H1 (cell line): ENCODE results near the gene SCYGR7. TPM values are rescaled to one million over a fixed set of nuclear protein-coding genes. Genes with fewer than 3 reads are reported as not detected.

Source experiments
- CTCF ChIA-PET: fragments of 300-600 bp; sonication (Branson Sonifier 250); formaldehyde crosslinking; loops from one replicate; lab custom pipeline; 2021; ENCODE audit not compliant: partially characterized antibody; lab: Charles Lee
- POLR2A ChIA-PET: fragments of 300-600 bp; sonication (Branson Sonifier 250); formaldehyde crosslinking; loops from one replicate; lab custom pipeline; 2021; ENCODE audit warnings: inconsistent platforms; ENCODE audit not compliant: partially characterized antibody; lab: Charles Lee
- DNase-seq, 2 experiments: peaks; one replicate each; pipeline versions ENCODE4 v3.0.0 to v3.0.0-alpha.2; 2010 to 2022; ENCODE audit warnings: low spot score in 2 of 2, low read depth in 1 of 2, mixed read lengths in 1 of 2
- FAIRE-seq: peaks from 2 replicates; lab custom pipeline; 2011; peaks lifted over from hg19 to GRCh38; lab: Jason Lieb, UNC
- H2AFZ ChIP-seq: 2 replicates; pipeline ENCODE4 v1.8.1; 2012; ENCODE audit warnings: low read length, inconsistent platforms
- H2AK5ac ChIP-seq: 2 replicates; pipeline ENCODE4 v1.6.1; 2013; ENCODE audit warnings: low read depth, low read length
- H2BK120ac ChIP-seq: replicated peaks from 2 replicates; pipeline ENCODE3; 2013; ENCODE audit warnings: low read depth, low read length, inconsistent platforms
- H2BK12ac ChIP-seq: 2 replicates; pipeline ENCODE4 v1.6.1; 2013; ENCODE audit warnings: low read depth, low read length
- H2BK15ac ChIP-seq: 2 replicates; pipeline ENCODE4 v1.6.1; 2013; ENCODE audit warnings: low read length
- H2BK20ac ChIP-seq: 2 replicates; pipeline ENCODE4 v1.6.1; 2013; ENCODE audit warnings: low read length
- H2BK5ac ChIP-seq: 2 replicates; pipeline ENCODE4 v1.6.1; 2013; ENCODE audit warnings: low read depth, low read length
- H3K14ac ChIP-seq: 2 replicates; pipeline ENCODE4 v1.6.1; 2013; ENCODE audit warnings: inconsistent platforms; ENCODE audit not compliant: insufficient read length
- H3K18ac ChIP-seq: 2 replicates; pipeline ENCODE4 v1.6.1; 2013; ENCODE audit warnings: low read length; ENCODE audit errors: extremely low read depth
- H3K23ac ChIP-seq: 2 replicates; pipeline ENCODE4 v1.6.1; 2013; ENCODE audit warnings: inconsistent platforms; ENCODE audit not compliant: insufficient read length
- H3K23me2 ChIP-seq: 2 replicates; pipeline ENCODE4 v1.6.1; 2013; ENCODE audit warnings: low read depth, low read length
- H3K27ac ChIP-seq: 2 replicates; pipeline ENCODE4 v1.6.1; 2011; ENCODE audit warnings: low read depth, low read length, inconsistent platforms
- H3K27me3 ChIP-seq, 4 experiments: replicated peaks in 1 of 4; 1 replicate in 1 of 4; 2 replicates in 3 of 4; pipeline versions ENCODE4 v1.6.1 to v1.8.1; 2011 to 2013; ENCODE audit warnings: low read length in 3 of 4, mild to moderate bottlenecking in 3 of 4, inconsistent platforms in 2 of 4, mixed read lengths in 2 of 4, moderate library complexity in 1 of 4; ENCODE audit not compliant: control insufficient read depth in 3 of 4, insufficient read depth in 3 of 4; ENCODE audit errors: extremely low read depth in 1 of 4
- H3K36me3 ChIP-seq, 4 experiments: 2 replicates each; pipeline versions ENCODE4 v1.6.1 to v1.8.1; 2011 to 2013; ENCODE audit warnings: mild to moderate bottlenecking in 4 of 4, low read length in 3 of 4, moderate library complexity in 2 of 4, control low read depth in 1 of 4, inconsistent platforms in 1 of 4; ENCODE audit not compliant: insufficient read depth in 4 of 4, control insufficient read depth in 2 of 4
- H3K4ac ChIP-seq: replicated peaks from 2 replicates; pipeline ENCODE3; 2013; ENCODE audit warnings: low read length, low read depth, mixed read lengths, inconsistent platforms; ENCODE audit not compliant: insufficient read length
- H3K4me1 ChIP-seq, 4 experiments: replicated peaks in 1 of 4; 1 replicate in 1 of 4; 2 replicates in 3 of 4; pipeline versions ENCODE4 v1.6.1 to v1.8.1; 2011 to 2013; ENCODE audit warnings: low read length in 3 of 4, inconsistent platforms in 2 of 4, mixed read lengths in 1 of 4; ENCODE audit not compliant: insufficient read depth in 4 of 4, control insufficient read depth in 3 of 4
- H3K4me2 ChIP-seq, 2 experiments: 2 replicates each; pipeline versions ENCODE4 v1.6.1 to v1.8.1; 2011 to 2013; ENCODE audit warnings: low read depth in 2 of 2, low read length in 2 of 2, control low read depth in 1 of 2, inconsistent platforms in 1 of 2, mild to moderate bottlenecking in 1 of 2; ENCODE audit not compliant: insufficient read depth in 1 of 2
- H3K4me3 ChIP-seq, 4 experiments: fragments of 200-600, 300-600 bp in 1 of 4; sonication (generic), shearing (Covaris generic), sonication (Bioruptor Twin) in 1 of 4; 2 replicates each; pipeline versions ENCODE4 v1.5.1 to v1.8.1; 2011 to 2016; ENCODE audit warnings: low read length in 4 of 4, low read depth in 3 of 4, control low read depth in 2 of 4, inconsistent platforms in 2 of 4, mild to moderate bottlenecking in 2 of 4, mixed read lengths in 1 of 4, moderate library complexity in 1 of 4; ENCODE audit not compliant: insufficient read depth in 2 of 4; ENCODE audit errors: extremely low read depth in 1 of 4
- H3K56ac ChIP-seq: replicated peaks from 2 replicates; pipeline ENCODE3; 2013; ENCODE audit warnings: low read depth, mild to moderate bottlenecking, mixed read lengths, low read length, inconsistent platforms; ENCODE audit not compliant: insufficient read length
- H3K79me1 ChIP-seq: 2 replicates; pipeline ENCODE4 v1.6.1; 2013; ENCODE audit warnings: low read depth, low read length, control low read depth
- H3K79me2 ChIP-seq, 2 experiments: 2 replicates each; pipeline versions ENCODE4 v1.6.1 to v1.8.1; 2012 to 2013; ENCODE audit warnings: low read length in 2 of 2, mild to moderate bottlenecking in 2 of 2, inconsistent platforms in 1 of 2; ENCODE audit not compliant: insufficient read depth in 2 of 2, control insufficient read depth in 1 of 2
- H3K9ac ChIP-seq, 4 experiments: replicated peaks in 1 of 4; 1 replicate in 1 of 4; 2 replicates in 3 of 4; pipeline versions ENCODE4 v1.6.1 to v1.8.1; 2011 to 2013; ENCODE audit warnings: low read depth in 3 of 4, low read length in 3 of 4, control low read depth in 2 of 4, mild to moderate bottlenecking in 2 of 4, moderate library complexity in 2 of 4, inconsistent platforms in 1 of 4; ENCODE audit errors: extremely low read depth in 1 of 4
- H3K9me3 ChIP-seq, 2 experiments: 2 replicates each; pipeline versions ENCODE4 v1.6.1 to v1.8.1; 2012 to 2013; ENCODE audit warnings: mild to moderate bottlenecking in 2 of 2, moderate library complexity in 2 of 2, control low read depth in 1 of 2, inconsistent platforms in 1 of 2, low read depth in 1 of 2, low read length in 1 of 2, mixed read lengths in 1 of 2; ENCODE audit not compliant: insufficient read depth in 2 of 2
- H4K20me1 ChIP-seq, 2 experiments: replicated peaks in 1 of 2; 2 replicates each; pipeline versions ENCODE3 to v1.8.1; 2011 to 2013; ENCODE audit warnings: inconsistent platforms in 2 of 2, low read length in 2 of 2, mild to moderate bottlenecking in 1 of 2; ENCODE audit not compliant: insufficient read depth in 2 of 2, control insufficient read depth in 1 of 2
- H4K5ac ChIP-seq: 2 replicates; pipeline ENCODE4 v1.6.1; 2013; ENCODE audit warnings: low read length, low read depth, mixed read lengths, inconsistent platforms; ENCODE audit not compliant: insufficient read length
- H4K8ac ChIP-seq: 2 replicates; pipeline ENCODE4 v1.8.0; 2013; ENCODE audit warnings: mild to moderate bottlenecking, moderate library complexity, low read length, inconsistent platforms; ENCODE audit not compliant: insufficient read depth; ENCODE audit errors: extremely low read depth
- H4K91ac ChIP-seq: replicated peaks from 2 replicates; pipeline ENCODE3; 2013; ENCODE audit warnings: low read length, mixed read lengths, inconsistent platforms; ENCODE audit not compliant: insufficient read length
- CBX5 ChIP-seq: fragments of 300-800, 300-1000 bp; sonication (generic); IDR thresholded peaks from 2 replicates; pipeline ENCODE4 v1.7.1; 2016; ENCODE audit warnings: antibody characterized with exemption, low read length, low read depth
- CEBPB ChIP-seq: IDR thresholded peaks from 2 replicates; pipeline ENCODE4 v1.6.1; 2012; ENCODE audit warnings: low read depth, low read length
- CHD1 ChIP-seq: IDR thresholded peaks from 2 replicates; pipeline ENCODE4 v1.6.1; 2012; ENCODE audit warnings: low read depth, low read length, improper control_type of control experiment
- JUN ChIP-seq: IDR thresholded peaks from 2 replicates; pipeline ENCODE4 v1.6.1; 2011; ENCODE audit warnings: low read depth, mild to moderate bottlenecking, improper control_type of control experiment, low read length
- KDM4A ChIP-seq: IDR thresholded peaks from one replicate; pipeline ENCODE4 v1.7.1; 2012; ENCODE audit warnings: low read depth, mild to moderate bottlenecking, moderate library complexity, low read length, inconsistent platforms; ENCODE audit not compliant: severe bottlenecking
- POU5F1 ChIP-seq: IDR thresholded peaks from 2 replicates; pipeline ENCODE4 v1.6.1; 2011; ENCODE audit warnings: low read depth, mild to moderate bottlenecking, low read length, moderate library complexity
- SAP30 ChIP-seq: fragments of 300-600 bp; sonication (generic); IDR thresholded peaks from 2 replicates; pipeline ENCODE4 v1.7.1; 2012; ENCODE audit warnings: low read length, moderate library complexity, mild to moderate bottlenecking, inconsistent platforms; ENCODE audit not compliant: insufficient read depth, insufficient replicate concordance
- SP2 ChIP-seq: IDR thresholded peaks from 2 replicates; pipeline ENCODE4 v1.6.1; 2012; ENCODE audit warnings: mild to moderate bottlenecking, low read length, inconsistent platforms
- TEAD4 ChIP-seq: IDR thresholded peaks from 2 replicates; pipeline ENCODE4 v1.6.1; 2012; ENCODE audit warnings: low read depth, low read length, inconsistent platforms, mixed read lengths
- WGBS, 2 experiments: shearing (Covaris generic) in 1 of 2; methylation state at CpG; one replicate each; pipeline versions ENCODE4 v1.1.6 to v1.1.7; 2013 to 2015; ENCODE audit warnings: low lambda C conversion rate in 2 of 2, mixed read lengths in 2 of 2, inconsistent platforms in 1 of 2, low coverage in 1 of 2, missing lambda C conversion rate in 1 of 2; ENCODE audit not compliant: insufficient replicate concordance in 2 of 2, insufficient coverage in 1 of 2, insufficient read length in 1 of 2; ENCODE audit errors: extremely low coverage in 1 of 2, missing lambda C conversion rate in 1 of 2; 5-methylcytosine and 5-hydroxymethylcytosine counted together
- polyA plus RNA-seq, 7 experiments: library from polyadenylated mRNA; depleted of rRNA in 3 of 7; stranded (reverse) in 5 of 7; unstranded in 2 of 7; fragments of >200 nt in 5 of 7; fragments of 200-250 nt in 2 of 7; gene quantifications; 1 replicate in 5 of 7; 2 replicates in 1 of 7; 4 replicates in 1 of 7; pipeline versions ENCODE4 v1.2.1 to v1.2.3, GENCODE V29; 2011 to 2013; ENCODE audit warnings: missing spikeins in 2 of 7, mixed read lengths in 2 of 7
- total RNA-seq: library from RNA; stranded (reverse); fragmentation: NEBNext Ultra II Directional; extraction: Animal tissue kit (Norgen Biotek cat#: 25700); gene quantifications from 2 replicates; pipeline ENCODE4 v1.2.1, GENCODE V29; 2021

Gene SCYGR7
- total and polyA plus RNA-seq, 2 of the 8 experiments (the other 6 are each of a cell fraction or from before 2014, with no cell fraction given) = not detected

DNA sequence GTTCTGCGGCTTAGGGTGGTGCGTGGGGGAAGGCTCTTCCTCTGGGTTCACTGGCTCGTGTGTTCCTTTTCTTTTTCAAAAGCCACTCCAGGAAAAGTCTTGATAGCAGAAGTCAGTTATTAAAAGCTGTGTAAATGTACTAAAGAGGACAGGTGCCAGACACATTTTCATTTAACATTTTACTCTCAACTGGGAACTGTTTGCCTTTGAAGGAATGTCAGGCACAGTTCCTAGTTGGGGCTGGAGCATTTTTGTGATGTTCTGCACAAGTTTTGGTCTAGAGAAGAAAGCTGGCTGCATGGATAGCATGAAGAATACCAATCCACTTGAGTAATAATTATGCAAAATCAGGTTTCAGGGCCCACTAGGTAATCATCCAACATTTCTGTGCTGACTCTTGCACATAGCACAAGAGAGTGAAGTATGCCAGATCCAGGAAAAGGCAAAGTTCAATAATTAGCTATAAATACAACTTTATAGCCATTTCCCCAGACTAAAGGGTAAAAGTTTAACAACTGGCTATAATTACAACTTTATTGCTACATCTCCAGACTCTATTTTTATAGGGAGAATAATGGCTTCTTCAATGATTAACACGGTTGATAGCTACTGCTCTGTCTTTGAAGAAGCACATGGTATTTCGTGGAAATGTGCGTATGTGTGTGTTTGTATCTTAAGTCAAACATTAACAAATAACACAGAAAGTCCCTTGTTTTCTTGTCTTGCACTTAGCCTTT lies 33.8 kb downstream of the SCYGR7 start:
- no peak overlapping the region for H2BK20ac ChIP-seq
- FAIRE-seq (no peak), DNase-seq (no peak)
- no peak overlapping the region for H3K14ac ChIP-seq
- no peaks in the 10 kb centered on the region for H3K23me2 ChIP-seq
- no peaks in the 10 kb centered on the region for H3K27me3 ChIP-seq
- H3K36me3 ChIP-seq = no peaks in the 10 kb centered on the region
- no peak overlapping the region for H3K4me3 ChIP-seq
- no peaks in the 10 kb centered on the region for H4K20me1 ChIP-seq
- H2BK5ac ChIP-seq = no peak overlapping the region
- H2BK15ac ChIP-seq = no peak overlapping the region
- no peak overlapping the region for H2BK12ac ChIP-seq
- H3K4me1 ChIP-seq = peaks cover 5 to 13% (median 7%) of the 10 kb centered on the region in 4 experiments; a peak in 5 of 7 replicates
- 97% methylated on average over 6 of the region's 6 CpGs; no CpG with 5 or more reads in 1 of the 2 experiments for WGBS, 2 experiments
- CTCF ChIA-PET = interaction anchor here (0.7 to 3.3 kb wide), 6 partner anchors 12 to 356 kb away, joined by 3 to 23 read pairs (median 4); no protein-coding TSS in a partner anchor
- no peak overlapping the region for H3K56ac ChIP-seq
- no peaks in the 10 kb centered on the region for H3K79me2 ChIP-seq
- H4K8ac ChIP-seq = no peak overlapping the region
- no peak overlapping the region for H3K4me2 ChIP-seq
- H3K9me3 ChIP-seq = no peaks in the 10 kb centered on the region
- H3K27ac ChIP-seq = no peak overlapping the region
- H3K23ac ChIP-seq = no peak overlapping the region
- H4K91ac ChIP-seq = no peak overlapping the region
- no peak overlapping the region for H3K9ac ChIP-seq
- POLR2A ChIA-PET = no interaction called here
- no peak overlapping the region for H2AK5ac ChIP-seq
- no peaks in the 10 kb centered on the region for H3K79me1 ChIP-seq
- no peak overlapping the region for H3K4ac ChIP-seq
- no peak overlapping the region for H2BK120ac ChIP-seq
- H3K18ac ChIP-seq = no peak overlapping the region
- no peak overlapping the region for H4K5ac ChIP-seq
- no peak for TF ChIP-seq SP2
- TF ChIP-seq CHD1 = no peak
- TF ChIP-seq CEBPB = no peak
- no peak for TF ChIP-seq CBX5
- no peak for TF ChIP-seq TEAD4
- no peak for TF ChIP-seq SAP30
- TF ChIP-seq KDM4A = no peak
- TF ChIP-seq POU5F1 = no peak
- TF ChIP-seq JUN = no peak
- H2AFZ ChIP-seq = no peak overlapping the region
